Neuronal stem cell (in vitro differentiated cells): ENCODE results near the gene SULT1E1.

Experiments
- DNase-seq: peaks from one replicate; pipeline ENCODE4 v3.0.0-alpha.2; 2013; ENCODE audit warnings: low spot score
- H2AFZ ChIP-seq: one replicate; pipeline ENCODE4 v1.6.1; 2013; ENCODE audit warnings: mild to moderate bottlenecking, low read length, inconsistent platforms
- H2AK5ac ChIP-seq: 2 replicates; pipeline ENCODE4 v1.6.1; 2013; ENCODE audit warnings: low read depth, mild to moderate bottlenecking, inconsistent platforms, low read length, moderate library complexity, mixed read lengths
- H2BK120ac ChIP-seq: 2 replicates; pipeline ENCODE4 v1.6.1; 2013; ENCODE audit warnings: low read depth, mild to moderate bottlenecking, inconsistent platforms, low read length, moderate library complexity, mixed read lengths
- H2BK12ac ChIP-seq: one replicate; pipeline ENCODE4 v1.6.1; 2013; ENCODE audit warnings: low read length, inconsistent platforms
- H2BK15ac ChIP-seq: 2 replicates; pipeline ENCODE4 v1.6.1; 2013; ENCODE audit warnings: mild to moderate bottlenecking, low read length, inconsistent platforms, mixed read lengths
- H2BK5ac ChIP-seq: one replicate; pipeline ENCODE4 v1.6.1; 2013; ENCODE audit warnings: inconsistent platforms, mild to moderate bottlenecking, low read length, moderate library complexity
- H3K14ac ChIP-seq: one replicate; pipeline ENCODE4 v1.6.1; 2013; ENCODE audit warnings: low read length, inconsistent platforms
- H3K18ac ChIP-seq: 2 replicates; pipeline ENCODE4 v1.6.1; 2013; ENCODE audit warnings: low read length, inconsistent platforms
- H3K23ac ChIP-seq: 2 replicates; pipeline ENCODE4 v1.6.1; 2013; ENCODE audit warnings: low read depth, mild to moderate bottlenecking, mixed read lengths, low read length, inconsistent platforms; ENCODE audit not compliant: poor library complexity
- H3K27ac ChIP-seq: replicated peaks from 3 replicates; pipeline ENCODE4 v1.5.1; 2013; ENCODE audit warnings: low read length, inconsistent platforms
- H3K27me3 ChIP-seq, 3 experiments: 2 replicates each; pipeline ENCODE4 v1.6.1; 2013; ENCODE audit warnings: low read length in 3 of 3, mild to moderate bottlenecking in 2 of 3, inconsistent platforms in 1 of 3, low read depth in 1 of 3, mixed read lengths in 1 of 3, moderate library complexity in 1 of 3; ENCODE audit not compliant: control insufficient read depth in 3 of 3, insufficient read depth in 3 of 3
- H3K36me3 ChIP-seq, 2 donors: replicated peaks in 1 of 2; 2 replicates each; pipeline ENCODE4 v1.6.1; 2013; ENCODE audit warnings: low read length in 2 of 2; ENCODE audit not compliant: control insufficient read depth in 2 of 2, insufficient read depth in 2 of 2
- H3K4ac ChIP-seq: 2 replicates; pipeline ENCODE4 v1.6.1; 2013; ENCODE audit warnings: inconsistent platforms, mild to moderate bottlenecking, low read length, moderate library complexity
- H3K4me1 ChIP-seq, 2 donors: 1 replicate in 1 of 2; 2 replicates in 1 of 2; pipeline ENCODE4 v1.6.1; 2013; ENCODE audit warnings: low read length in 2 of 2, low read depth in 1 of 2; ENCODE audit not compliant: control insufficient read depth in 2 of 2, insufficient read depth in 1 of 2
- H3K4me2 ChIP-seq: one replicate; pipeline ENCODE4 v1.6.1; 2013; ENCODE audit warnings: mild to moderate bottlenecking, low read length, inconsistent platforms; ENCODE audit not compliant: insufficient read depth, poor library complexity, severe bottlenecking
- H3K4me3 ChIP-seq, 2 donors: 2 replicates each; pipeline ENCODE4 v1.5.1; 2013; ENCODE audit warnings: low read length in 2 of 2, mild to moderate bottlenecking in 2 of 2, inconsistent platforms in 1 of 2, moderate library complexity in 1 of 2
- H3K79me1 ChIP-seq: one replicate; pipeline ENCODE4 v1.6.1; 2013; ENCODE audit warnings: low read depth, mild to moderate bottlenecking, inconsistent platforms, low read length, moderate library complexity
- H3K9ac ChIP-seq: one replicate; pipeline ENCODE4 v1.6.1; 2013; ENCODE audit warnings: mild to moderate bottlenecking, low read depth, low read length, inconsistent platforms; ENCODE audit not compliant: poor library complexity
- H3K9me3 ChIP-seq, 2 donors: replicated peaks in 1 of 2; 2 replicates each; pipeline versions ENCODE3 to v1.6.1; 2013; ENCODE audit warnings: low read length in 2 of 2, mild to moderate bottlenecking in 2 of 2, inconsistent platforms in 1 of 2, low read depth in 1 of 2, mixed read lengths in 1 of 2, moderate library complexity in 1 of 2; ENCODE audit not compliant: control insufficient read depth in 2 of 2, insufficient read depth in 1 of 2
- H4K8ac ChIP-seq: one replicate; pipeline ENCODE4 v1.6.1; 2013; ENCODE audit warnings: low read depth, mild to moderate bottlenecking, inconsistent platforms, low read length, moderate library complexity
- H4K91ac ChIP-seq: one replicate; pipeline ENCODE4 v1.6.1; 2013; ENCODE audit warnings: low read length, low read depth, mild to moderate bottlenecking, inconsistent platforms; ENCODE audit not compliant: poor library complexity
- WGBS, 2 donors: extraction: QIAGEN DNeasy Blood & Tissue Kit; methylation state at CpG; one replicate each; pipeline ENCODE4 v1.1.7; 2013; ENCODE audit warnings: missing lambda C conversion rate in 2 of 2, mixed read lengths in 1 of 2; ENCODE audit not compliant: insufficient read length in 2 of 2, insufficient replicate concordance in 1 of 2; ENCODE audit errors: extremely low coverage in 2 of 2; 5-methylcytosine and 5-hydroxymethylcytosine counted together

SULT1E1 gene

GRCh38 chr4:69799337-69799736 lies 60.6 kb downstream of the SULT1E1 start:
- Histone ChIP-seq H3K14ac (no peak overlapping the region), H2AFZ (no peak overlapping the region), H3K23ac (no peak overlapping the region), H3K9ac (no peak overlapping the region), H4K91ac (no peak overlapping the region), H3K27me3 (no peaks in the 10 kb centered on the region), H3K27ac (no peak overlapping the region), H2BK15ac (no peak overlapping the region), H3K4me3 (no peak overlapping the region), H3K36me3 (no peaks in the 10 kb centered on the region), H4K8ac (no peak overlapping the region), H2BK5ac (no peak overlapping the region), H2BK120ac (no peak overlapping the region), H3K9me3 (no peaks in the 10 kb centered on the region), H3K4me1 (no peaks in the 10 kb centered on the region), H3K4ac (no peak overlapping the region), H2BK12ac (no peak overlapping the region), H3K79me1 (no peaks in the 10 kb centered on the region), H3K4me2 (no peak overlapping the region), H3K18ac (no peak overlapping the region), H2AK5ac (no peak overlapping the region)
- no peak for DNase-seq
- WGBS, 2 donors: no CpG with 5 or more reads among the region's 3 CpGs

GRCh38 chr4:69793732-69794131 lies 66.2 kb downstream of the SULT1E1 start:
- no peak overlapping the region for H3K23ac ChIP-seq
- no peaks in the 10 kb centered on the region for H3K79me1 ChIP-seq
- H2BK15ac ChIP-seq: no peak overlapping the region
- no peak overlapping the region for H2AFZ ChIP-seq
- H3K27me3 ChIP-seq: no peaks in the 10 kb centered on the region
- no peak overlapping the region for H3K4me2 ChIP-seq
- H4K91ac ChIP-seq: no peak overlapping the region
- no peak overlapping the region for H3K4me3 ChIP-seq
- H3K27ac ChIP-seq: no peak overlapping the region
- no peak overlapping the region for H2AK5ac ChIP-seq
- no peaks in the 10 kb centered on the region for H3K4me1 ChIP-seq
- no peak for DNase-seq
- H3K9me3 ChIP-seq: no peaks in the 10 kb centered on the region
- H3K14ac ChIP-seq: no peak overlapping the region
- no peak overlapping the region for H3K18ac ChIP-seq
- H3K9ac ChIP-seq: no peak overlapping the region
- H2BK12ac ChIP-seq: no peak overlapping the region
- no peaks in the 10 kb centered on the region for H3K36me3 ChIP-seq
- no peak overlapping the region for H3K4ac ChIP-seq
- H2BK5ac ChIP-seq: no peak overlapping the region
- H4K8ac ChIP-seq: no peak overlapping the region
- no peak overlapping the region for H2BK120ac ChIP-seq
